HL-60 (cell line): Measurements from ENCODE around the gene KIZ.

Experiments
- DNase-seq, 2 experiments: peaks; one replicate each; pipeline ENCODE4 v3.0.0-alpha.2; 2010 to 2020; ENCODE audit warnings: low read depth in 1 of 2, low spot score in 1 of 2
- H3K27ac ChIP-seq: fragments of 250-450 bp; sonication (Bioruptor Pico); replicated peaks from 2 replicates; pipeline ENCODE4 v1.5.1; 2020; ENCODE audit warnings: mild to moderate bottlenecking, moderate library complexity
- H3K27me3 ChIP-seq: fragments of 250-450 bp; sonication (Bioruptor Pico); 2 replicates; pipeline ENCODE4 v1.5.1; 2021; ENCODE audit warnings: mild to moderate bottlenecking, moderate library complexity; ENCODE audit not compliant: insufficient read depth, poor library complexity, severe bottlenecking
- H3K4me3 ChIP-seq: replicated peaks from 2 replicates; pipeline ENCODE4 v1.5.1; 2011; ENCODE audit warnings: mild to moderate bottlenecking, control low read depth, low read length; ENCODE audit not compliant: insufficient read depth
- GABPA ChIP-seq: IDR thresholded peaks from 2 replicates; pipeline ENCODE4 v1.6.1; 2012; ENCODE audit warnings: low read depth
- POLR2AphosphoS5 ChIP-seq: IDR thresholded peaks from 2 replicates; pipeline ENCODE4 v1.6.1; 2012; ENCODE audit warnings: low read depth
- SPI1 ChIP-seq: IDR thresholded peaks from 2 replicates; pipeline ENCODE4 v1.6.1; 2012; ENCODE audit warnings: low read depth, mild to moderate bottlenecking, borderline replicate concordance
- TF ChIP-seq, protein P1 (sequence below): IDR thresholded peaks from one replicate; pipeline ENCODE4 v1.5.1; 2011; ENCODE audit warnings: low read length, control low read depth, inconsistent platforms; ENCODE audit not compliant: insufficient read depth
- TF ChIP-seq, protein P2 (sequence below): IDR thresholded peaks from 2 replicates; pipeline ENCODE4 v1.6.1; 2012; ENCODE audit warnings: low read depth; ENCODE audit not compliant: insufficient replicate concordance

KIZ gene

DNA sequence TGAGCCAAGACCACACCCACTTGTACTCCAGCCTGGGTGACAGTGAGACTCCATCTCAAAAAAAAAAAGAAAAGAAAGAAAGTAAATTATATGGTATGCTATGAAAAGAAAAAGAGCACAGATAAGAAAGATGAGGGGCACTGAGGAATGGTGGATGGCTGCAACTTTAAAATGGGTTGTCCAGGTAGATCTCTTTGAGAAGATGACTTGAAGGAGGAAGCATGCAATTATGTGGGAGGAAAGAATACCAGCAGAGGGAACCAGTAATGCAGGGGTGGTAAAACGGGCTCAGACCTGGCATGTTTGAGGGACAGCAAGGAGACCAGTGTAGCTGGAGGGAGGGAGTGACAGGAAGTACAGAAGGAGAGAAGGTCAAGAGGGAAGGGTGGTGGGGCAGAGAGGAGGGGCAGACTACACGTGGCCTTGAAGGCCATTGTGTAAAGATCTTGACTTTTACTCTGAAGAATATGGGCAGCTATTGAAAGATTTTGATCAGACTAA lies 42.0 kb upstream of the KIZ start:
- no peak overlapping the region for H3K4me3 ChIP-seq
- TF ChIP-seq POLR2AphosphoS5 (no peak), SPI1 (no peak), GABPA (no peak)
- TF ChIP-seq, protein P1, sequence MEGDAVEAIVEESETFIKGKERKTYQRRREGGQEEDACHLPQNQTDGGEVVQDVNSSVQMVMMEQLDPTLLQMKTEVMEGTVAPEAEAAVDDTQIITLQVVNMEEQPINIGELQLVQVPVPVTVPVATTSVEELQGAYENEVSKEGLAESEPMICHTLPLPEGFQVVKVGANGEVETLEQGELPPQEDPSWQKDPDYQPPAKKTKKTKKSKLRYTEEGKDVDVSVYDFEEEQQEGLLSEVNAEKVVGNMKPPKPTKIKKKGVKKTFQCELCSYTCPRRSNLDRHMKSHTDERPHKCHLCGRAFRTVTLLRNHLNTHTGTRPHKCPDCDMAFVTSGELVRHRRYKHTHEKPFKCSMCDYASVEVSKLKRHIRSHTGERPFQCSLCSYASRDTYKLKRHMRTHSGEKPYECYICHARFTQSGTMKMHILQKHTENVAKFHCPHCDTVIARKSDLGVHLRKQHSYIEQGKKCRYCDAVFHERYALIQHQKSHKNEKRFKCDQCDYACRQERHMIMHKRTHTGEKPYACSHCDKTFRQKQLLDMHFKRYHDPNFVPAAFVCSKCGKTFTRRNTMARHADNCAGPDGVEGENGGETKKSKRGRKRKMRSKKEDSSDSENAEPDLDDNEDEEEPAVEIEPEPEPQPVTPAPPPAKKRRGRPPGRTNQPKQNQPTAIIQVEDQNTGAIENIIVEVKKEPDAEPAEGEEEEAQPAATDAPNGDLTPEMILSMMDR: no peak
- TF ChIP-seq, protein P2, sequence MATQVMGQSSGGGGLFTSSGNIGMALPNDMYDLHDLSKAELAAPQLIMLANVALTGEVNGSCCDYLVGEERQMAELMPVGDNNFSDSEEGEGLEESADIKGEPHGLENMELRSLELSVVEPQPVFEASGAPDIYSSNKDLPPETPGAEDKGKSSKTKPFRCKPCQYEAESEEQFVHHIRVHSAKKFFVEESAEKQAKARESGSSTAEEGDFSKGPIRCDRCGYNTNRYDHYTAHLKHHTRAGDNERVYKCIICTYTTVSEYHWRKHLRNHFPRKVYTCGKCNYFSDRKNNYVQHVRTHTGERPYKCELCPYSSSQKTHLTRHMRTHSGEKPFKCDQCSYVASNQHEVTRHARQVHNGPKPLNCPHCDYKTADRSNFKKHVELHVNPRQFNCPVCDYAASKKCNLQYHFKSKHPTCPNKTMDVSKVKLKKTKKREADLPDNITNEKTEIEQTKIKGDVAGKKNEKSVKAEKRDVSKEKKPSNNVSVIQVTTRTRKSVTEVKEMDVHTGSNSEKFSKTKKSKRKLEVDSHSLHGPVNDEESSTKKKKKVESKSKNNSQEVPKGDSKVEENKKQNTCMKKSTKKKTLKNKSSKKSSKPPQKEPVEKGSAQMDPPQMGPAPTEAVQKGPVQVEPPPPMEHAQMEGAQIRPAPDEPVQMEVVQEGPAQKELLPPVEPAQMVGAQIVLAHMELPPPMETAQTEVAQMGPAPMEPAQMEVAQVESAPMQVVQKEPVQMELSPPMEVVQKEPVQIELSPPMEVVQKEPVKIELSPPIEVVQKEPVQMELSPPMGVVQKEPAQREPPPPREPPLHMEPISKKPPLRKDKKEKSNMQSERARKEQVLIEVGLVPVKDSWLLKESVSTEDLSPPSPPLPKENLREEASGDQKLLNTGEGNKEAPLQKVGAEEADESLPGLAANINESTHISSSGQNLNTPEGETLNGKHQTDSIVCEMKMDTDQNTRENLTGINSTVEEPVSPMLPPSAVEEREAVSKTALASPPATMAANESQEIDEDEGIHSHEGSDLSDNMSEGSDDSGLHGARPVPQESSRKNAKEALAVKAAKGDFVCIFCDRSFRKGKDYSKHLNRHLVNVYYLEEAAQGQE: no peak
- H3K27ac ChIP-seq: no peak overlapping the region
- peaks cover 4% of the 10 kb centered on the region for H3K27me3 ChIP-seq
- DNase-seq: no peak

DNA sequence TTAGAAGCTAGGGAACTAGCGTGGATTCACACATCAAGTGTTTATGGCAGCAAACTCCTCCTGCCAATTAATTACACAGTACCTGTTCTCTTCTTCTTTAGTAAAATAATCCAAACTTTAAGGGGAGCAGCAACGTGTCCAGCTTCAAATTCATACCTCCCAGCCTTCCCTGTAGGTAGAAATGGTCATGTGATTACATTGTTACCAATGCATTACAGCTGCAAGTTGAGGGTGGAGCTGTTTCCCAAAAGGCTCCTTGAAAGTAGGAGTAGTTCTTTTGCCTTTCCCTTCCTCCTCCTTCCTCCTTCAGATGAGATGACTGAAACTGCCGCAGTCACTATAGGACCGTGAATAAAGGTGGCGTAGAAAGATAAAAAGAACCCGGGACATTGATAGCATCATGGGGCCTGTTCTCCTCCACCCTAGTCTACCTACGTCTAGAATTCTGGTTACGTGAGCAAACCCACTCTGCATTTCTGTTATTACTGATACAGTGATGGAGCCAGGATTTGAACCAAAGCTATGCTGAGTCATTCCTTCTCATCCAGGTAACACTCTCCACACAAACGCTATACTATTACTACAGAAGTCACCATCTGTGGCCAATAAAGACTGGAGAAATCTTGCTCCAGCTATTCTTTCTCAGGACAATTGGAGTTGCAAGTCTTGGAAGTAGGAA lies 37.9 kb upstream of the KIZ start:
- Histone ChIP-seq H3K4me3 (no peak overlapping the region), H3K27me3 (peaks cover 4% of the 10 kb centered on the region), H3K27ac (no peak overlapping the region)
- no peak for TF ChIP-seq GABPA
- no peak for TF ChIP-seq POLR2AphosphoS5
- no peak for TF ChIP-seq SPI1
- TF ChIP-seq, protein P1: no peak
- no peak for DNase-seq

DNA sequence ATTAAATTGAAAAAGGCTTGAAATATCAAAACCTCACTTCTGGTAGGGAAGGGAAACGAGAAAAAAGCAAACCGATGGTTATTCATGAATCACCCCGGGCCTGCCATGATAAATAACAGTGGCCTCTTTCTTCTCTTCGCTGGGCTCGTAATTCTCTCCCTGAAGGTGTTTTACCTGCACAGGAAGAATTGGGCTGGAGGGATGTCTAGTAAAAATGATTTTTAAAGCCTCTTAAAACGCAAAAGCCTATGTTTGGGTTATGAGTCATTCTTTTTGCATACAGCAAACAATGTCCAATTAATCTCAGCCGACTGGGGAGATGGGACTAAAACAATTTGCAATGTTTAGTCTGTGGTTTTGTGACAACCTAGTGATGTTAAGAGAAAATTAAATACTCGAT lies 36.5 kb upstream of the KIZ start:
- DNase-seq: no peak
- no peak overlapping the region for H3K27ac ChIP-seq
- no peak overlapping the region for H3K4me3 ChIP-seq
- TF ChIP-seq GABPA (no peak), SPI1 (no peak), POLR2AphosphoS5 (no peak)
- TF ChIP-seq, protein P2: no peak
- TF ChIP-seq, protein P1: no peak
- peaks cover 5% of the 10 kb centered on the region for H3K27me3 ChIP-seq

DNA sequence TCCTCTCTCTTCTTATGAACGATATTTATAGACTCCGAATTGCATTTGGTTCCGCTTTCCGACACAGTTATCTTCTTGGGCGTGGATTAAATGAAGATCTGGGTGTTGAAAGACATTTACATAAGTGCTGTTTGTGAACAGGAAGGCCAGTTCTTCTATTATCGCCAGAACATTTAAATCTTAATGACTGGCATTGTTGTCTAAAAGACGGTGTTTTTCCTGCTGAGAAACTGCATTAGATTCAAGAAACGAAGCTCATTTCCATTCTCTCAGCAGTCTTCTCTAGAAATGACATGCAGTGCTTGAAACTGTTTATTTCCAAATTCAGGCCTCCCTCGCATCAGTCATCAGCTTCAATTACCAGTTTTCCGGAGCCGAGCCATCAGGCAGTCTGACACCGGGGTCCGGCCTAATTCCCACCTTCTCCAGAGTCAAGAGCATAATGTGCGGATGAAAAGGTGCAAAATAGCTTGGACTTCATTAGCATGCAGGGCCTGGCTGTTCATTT lies 35.7 kb upstream of the KIZ start:
- TF ChIP-seq GABPA (no peak), SPI1 (no peak), POLR2AphosphoS5 (no peak)
- no peak overlapping the region for H3K4me3 ChIP-seq
- DNase-seq: no peak
- peaks cover 5% of the 10 kb centered on the region for H3K27me3 ChIP-seq
- H3K27ac ChIP-seq: no peak overlapping the region
